HAP-1 (cell line): Measurements from ENCODE around the gene TRMT61A.
"Not testable (repeated sequence)": the region's sequence is repeated elsewhere in the genome, so short reads cannot be mapped to it uniquely, and the experiment has no call there.

Experiments used
- DNase-seq, 2 experiments: peaks; one replicate each; pipeline ENCODE4 v3.0.0-alpha.2; 2016 to 2020; ENCODE audit warnings: low spot score in 2 of 2
- H3K27me3 ChIP-seq: fragments of 250-450 bp; sonication (Bioruptor Pico); 2 replicates; pipeline ENCODE4 v1.5.1; 2020; ENCODE audit warnings: low read depth, mild to moderate bottlenecking, moderate library complexity
- H3K36me3 ChIP-seq: fragments of 250-450 bp; sonication (Bioruptor Pico); replicated peaks from 2 replicates; pipeline ENCODE4 v1.5.1; 2020; ENCODE audit warnings: mild to moderate bottlenecking
- H3K4me1 ChIP-seq: fragments of 250-450 bp; sonication (Bioruptor Pico); 2 replicates; pipeline ENCODE4 v1.5.1; 2020; ENCODE audit warnings: mild to moderate bottlenecking
- H3K4me3 ChIP-seq: fragments of 250-450 bp; sonication (Bioruptor Pico); 2 replicates; pipeline ENCODE4 v1.5.1; 2020; ENCODE audit warnings: mild to moderate bottlenecking, moderate library complexity
- H3K9me3 ChIP-seq: fragments of 250-450 bp; sonication (Bioruptor Pico); 2 replicates; pipeline ENCODE4 v1.5.1; 2020; ENCODE audit warnings: mild to moderate bottlenecking, moderate library complexity
- in situ Hi-C: fragments of 300-500 bp; cut with MboI; formaldehyde crosslinking; loops from 3 replicates; pipeline ENCODE4 v1.14.3; 2020; ENCODE audit warnings: low sequenced_read_pairs, inconsistent platforms, mixed read lengths

The TRMT61A gene

GRCh38 chr14:103501041-103501870 is 27.7 kb upstream of the TRMT61A start:
- in situ Hi-C loops: no loop called here
- peaks cover 45% of the 10 kb centered on the region for H3K36me3 ChIP-seq
- no peaks in the 10 kb centered on the region; the same call in 1 of the 2 replicates for H3K4me1 ChIP-seq
- no peak for DNase-seq
- no peak overlapping the region for H3K4me3 ChIP-seq
- no peaks in the 10 kb centered on the region for H3K9me3 ChIP-seq
- H3K27me3 ChIP-seq: no peaks in the 10 kb centered on the region

- no peak for DNase-seq
- Histone ChIP-seq H3K27me3 (no peaks in the 10 kb centered on the region), H3K4me1 (no peaks in the 10 kb centered on the region; the same call in 1 of the 2 replicates), H3K9me3 (no peaks in the 10 kb centered on the region), H3K36me3 (peaks cover 45% of the 10 kb centered on the region), H3K4me3 (no peak overlapping the region)
- in situ Hi-C loops: no loop called here
These were observed 26.9 kb upstream of the TRMT61A start for GRCh38 chr14:103501921-103502669.

GRCh38 chr14:103502877-103503276 is 26.1 kb upstream of the TRMT61A start:
- H3K36me3 ChIP-seq: peaks cover 50% of the 10 kb centered on the region
- DNase-seq: no peak
- in situ Hi-C loops: no loop called here
- no peaks in the 10 kb centered on the region; the same call in 1 of the 2 replicates for H3K4me1 ChIP-seq
- H3K9me3 ChIP-seq: no peaks in the 10 kb centered on the region
- H3K27me3 ChIP-seq: no peaks in the 10 kb centered on the region
- H3K4me3 ChIP-seq: no peak overlapping the region

GRCh38 chr14:103503296-103503695 is 25.7 kb upstream of the TRMT61A start:
- no peaks in the 10 kb centered on the region for H3K9me3 ChIP-seq
- H3K36me3 ChIP-seq: peaks cover 52% of the 10 kb centered on the region
- no peaks in the 10 kb centered on the region; the same call in 1 of the 2 replicates for H3K4me1 ChIP-seq
- no peaks in the 10 kb centered on the region for H3K27me3 ChIP-seq
- no peak for DNase-seq
- in situ Hi-C loops: no loop called here
- H3K4me3 ChIP-seq: no peak overlapping the region

- H3K4me1 ChIP-seq: no peaks in the 10 kb centered on the region; the same call in 1 of the 2 replicates
- no peak for DNase-seq
- in situ Hi-C loops: no loop called here
- H3K9me3 ChIP-seq: no peaks in the 10 kb centered on the region
- H3K27me3 ChIP-seq: no peaks in the 10 kb centered on the region
- peaks cover 43% of the 10 kb centered on the region for H3K36me3 ChIP-seq
- no peak overlapping the region for H3K4me3 ChIP-seq
These were observed 23.9 kb upstream of the TRMT61A start for GRCh38 chr14:103504991-103505565.

- Histone ChIP-seq H3K27me3 (no peaks in the 10 kb centered on the region), H3K36me3 (peaks cover 28% of the 10 kb centered on the region), H3K4me1 (no peaks in the 10 kb centered on the region), H3K9me3 (no peaks in the 10 kb centered on the region), H3K4me3 (no peak overlapping the region)
- in situ Hi-C loops: no loop called here
- no peak for DNase-seq
These were observed 21.2 kb upstream of the TRMT61A start for GRCh38 chr14:103507751-103508150.

GRCh38 chr14:103508521-103509329 is 20.3 kb upstream of the TRMT61A start:
- H3K4me1 ChIP-seq: no peaks in the 10 kb centered on the region
- in situ Hi-C loops: no loop called here
- no peaks in the 10 kb centered on the region for H3K27me3 ChIP-seq
- DNase-seq: no peak
- H3K4me3 ChIP-seq: no peak overlapping the region
- H3K9me3 ChIP-seq: no peaks in the 10 kb centered on the region
- peaks cover 22% of the 10 kb centered on the region for H3K36me3 ChIP-seq

- Histone ChIP-seq H3K4me3 (no peak overlapping the region), H3K9me3 (no peaks in the 10 kb centered on the region), H3K27me3 (no peaks in the 10 kb centered on the region), H3K36me3 (peaks cover 11% of the 10 kb centered on the region), H3K4me1 (no peaks in the 10 kb centered on the region)
- no peak for DNase-seq
- in situ Hi-C loops: no loop called here
These were observed 18.9 kb upstream of the TRMT61A start for GRCh38 chr14:103509864-103510723.

GRCh38 chr14:103510724-103511693 is 18.0 kb upstream of the TRMT61A start:
- H3K4me1 ChIP-seq: no peaks in the 10 kb centered on the region
- peaks cover 7% of the 10 kb centered on the region for H3K36me3 ChIP-seq
- in situ Hi-C loops: no loop called here

GRCh38 chr14:103512180-103512579 is 16.8 kb upstream of the TRMT61A start:
- H3K4me3 ChIP-seq, H3K27me3 ChIP-seq, in situ Hi-C loops, H3K9me3 ChIP-seq, DNase-seq, H3K4me1 ChIP-seq, H3K36me3 ChIP-seq: not testable (repeated sequence)

More at GRCh38 chr14:103510724-103511693, 18.0 kb upstream of the TRMT61A start:
- Histone ChIP-seq H3K4me3 (no peak overlapping the region), H3K27me3 (no peaks in the 10 kb centered on the region), H3K9me3 (no peaks in the 10 kb centered on the region)
- DNase-seq: no peak

- in situ Hi-C loops: no loop called here
- no peak for DNase-seq
- no peaks in the 10 kb centered on the region for H3K4me1 ChIP-seq
These were observed 16.0 kb upstream of the TRMT61A start for GRCh38 chr14:103512701-103513611.

More at GRCh38 chr14:103512701-103513611, 16.0 kb upstream of the TRMT61A start:
- Histone ChIP-seq H3K27me3 (no peaks in the 10 kb centered on the region), H3K9me3 (no peaks in the 10 kb centered on the region), H3K36me3 (peaks cover 1% of the 10 kb centered on the region), H3K4me3 (no peak overlapping the region)
